Measurements from ENCODE around the gene FBXO28.

The FBXO28 gene

DNA sequence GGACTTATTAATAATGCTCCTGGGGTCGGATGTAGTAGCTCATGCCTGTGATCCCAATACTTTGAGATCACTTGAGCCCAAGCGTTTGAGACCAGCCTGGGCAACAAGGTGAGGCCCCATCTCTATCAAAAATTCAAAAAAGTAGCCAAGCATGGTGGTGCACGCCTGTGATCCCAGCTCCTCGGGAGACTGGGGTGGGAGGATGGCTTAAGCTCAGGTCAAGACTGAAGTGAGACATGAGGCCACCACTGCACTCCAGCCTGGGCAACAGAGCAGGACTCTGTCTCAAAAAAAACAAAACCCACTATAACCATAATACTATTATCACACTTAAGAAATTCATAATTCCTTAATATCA is 67.5 kb downstream of the FBXO28 start:
- Histone ChIP-seq H3K4me3 (ENCODE audit: low read depth, low read length) (no peak overlapping the region), H3K27me3 (no peaks in the 10 kb centered on the region), H3K4me1 (peaks cover 2% of the 10 kb centered on the region; the same call in 1 of the 2 replicates), H3K36me3 (peaks cover 4% of the 10 kb centered on the region; the same call in 1 of the 2 replicates), H3K9me3 (no peaks in the 10 kb centered on the region)
- TF ChIP-seq, protein P1, sequence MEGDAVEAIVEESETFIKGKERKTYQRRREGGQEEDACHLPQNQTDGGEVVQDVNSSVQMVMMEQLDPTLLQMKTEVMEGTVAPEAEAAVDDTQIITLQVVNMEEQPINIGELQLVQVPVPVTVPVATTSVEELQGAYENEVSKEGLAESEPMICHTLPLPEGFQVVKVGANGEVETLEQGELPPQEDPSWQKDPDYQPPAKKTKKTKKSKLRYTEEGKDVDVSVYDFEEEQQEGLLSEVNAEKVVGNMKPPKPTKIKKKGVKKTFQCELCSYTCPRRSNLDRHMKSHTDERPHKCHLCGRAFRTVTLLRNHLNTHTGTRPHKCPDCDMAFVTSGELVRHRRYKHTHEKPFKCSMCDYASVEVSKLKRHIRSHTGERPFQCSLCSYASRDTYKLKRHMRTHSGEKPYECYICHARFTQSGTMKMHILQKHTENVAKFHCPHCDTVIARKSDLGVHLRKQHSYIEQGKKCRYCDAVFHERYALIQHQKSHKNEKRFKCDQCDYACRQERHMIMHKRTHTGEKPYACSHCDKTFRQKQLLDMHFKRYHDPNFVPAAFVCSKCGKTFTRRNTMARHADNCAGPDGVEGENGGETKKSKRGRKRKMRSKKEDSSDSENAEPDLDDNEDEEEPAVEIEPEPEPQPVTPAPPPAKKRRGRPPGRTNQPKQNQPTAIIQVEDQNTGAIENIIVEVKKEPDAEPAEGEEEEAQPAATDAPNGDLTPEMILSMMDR (IDR thresholded peaks at IDR 0.05; ENCODE audit: low read depth, low read length) = no peak
- no peak for DNase-seq

DNA sequence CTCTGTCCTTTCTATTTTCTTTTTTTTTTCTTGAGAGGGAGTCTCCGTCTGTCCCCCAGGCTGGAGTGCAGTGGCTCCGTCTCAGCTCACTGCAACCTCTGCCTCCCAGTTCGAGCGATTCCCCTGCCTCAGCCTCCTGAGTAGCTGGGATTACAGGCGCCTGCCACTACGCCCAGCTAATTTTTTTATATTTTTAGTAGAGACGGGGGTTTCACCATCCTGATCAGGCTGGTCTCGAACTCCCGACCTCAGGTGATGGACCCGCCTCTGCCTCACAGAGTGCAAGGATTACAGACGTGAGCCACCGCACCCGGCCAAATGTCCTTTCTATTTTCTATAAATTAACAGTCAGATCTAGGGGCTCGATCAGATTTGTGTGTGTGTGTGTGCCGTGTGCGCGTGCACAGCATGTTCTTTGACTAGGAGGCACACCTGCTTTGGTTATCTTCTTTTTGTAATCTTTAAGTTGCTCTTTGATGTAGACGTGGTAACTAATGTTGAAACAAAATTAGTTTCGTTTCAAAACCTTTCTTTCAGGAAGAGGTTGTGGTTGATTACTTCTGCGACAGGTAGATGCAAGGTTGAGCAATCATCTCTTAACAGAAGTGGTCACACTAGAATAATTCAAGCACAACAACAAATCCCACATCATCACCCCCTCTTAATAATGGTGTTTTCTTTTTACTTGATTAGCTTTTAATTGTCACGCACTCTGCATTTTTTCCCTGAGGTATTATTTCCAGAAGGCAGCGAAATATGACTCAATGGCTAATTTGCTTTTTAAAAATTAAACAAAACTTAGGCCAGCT is 68.3 kb downstream of the FBXO28 start:
- TF ChIP-seq, protein P1 (IDR thresholded peaks at IDR 0.05; ENCODE audit: low read depth, low read length) = no peak
- Histone ChIP-seq H3K4me1 (peaks cover 2% of the 10 kb centered on the region; the same call in 1 of the 2 replicates), H3K27me3 (no peaks in the 10 kb centered on the region), H3K9me3 (no peaks in the 10 kb centered on the region), H3K4me3 (ENCODE audit: low read depth, low read length) (peak overlapping the region; percentile 95), H3K36me3 (peaks cover 6% of the 10 kb centered on the region; the same call in 1 of the 2 replicates)
- no peak for DNase-seq

DNA sequence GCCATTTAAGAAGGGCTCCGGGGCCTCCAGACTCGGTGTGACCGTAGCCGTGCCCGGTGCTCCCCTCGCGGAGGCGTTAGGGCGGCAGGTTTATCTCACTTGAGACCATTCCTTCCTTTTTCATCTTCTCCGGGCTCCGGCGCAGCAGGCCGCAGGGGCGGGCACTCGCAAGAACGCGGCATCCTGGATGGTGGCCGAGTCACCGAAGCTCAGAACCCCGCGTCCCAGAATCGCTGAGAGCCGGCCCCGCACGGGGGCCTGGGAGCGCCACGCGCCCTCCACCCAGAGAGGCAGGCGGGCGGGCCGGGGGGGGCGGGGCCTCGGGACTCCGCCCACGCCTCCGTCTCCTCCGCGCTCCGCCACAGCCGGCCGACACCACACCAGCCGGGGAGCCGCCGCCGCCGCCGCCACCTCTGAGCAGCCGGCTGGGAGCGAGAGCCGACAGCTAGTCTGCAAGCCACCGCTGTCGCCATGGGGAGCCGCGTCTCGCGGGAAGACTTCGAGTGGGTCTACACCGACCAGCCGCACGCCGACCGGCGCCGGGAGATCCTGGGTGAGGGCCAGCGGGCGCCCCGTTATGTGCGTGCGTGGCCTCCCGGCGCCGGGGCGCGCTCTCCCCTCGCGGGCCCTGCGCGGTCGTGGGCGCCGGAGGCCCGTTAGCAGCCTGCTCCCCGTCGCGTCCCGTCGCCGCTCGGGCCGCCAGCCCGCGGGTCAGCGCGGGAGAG is 69.1 kb downstream of the FBXO28 start, which contains the start of gene DEGS1:
DEGS1 (plus strand) TSS at position 375 of the 725 bp plus-strand sequence; CDS start at position 472, 97 bp downstream.
- peaks cover 2% of the 10 kb centered on the region; the same call in 1 of the 2 replicates for H3K4me1 ChIP-seq
- peak; percentile 90 for DNase-seq
- peaks cover 6% of the 10 kb centered on the region; the same call in 1 of the 2 replicates for H3K36me3 ChIP-seq
- H3K9me3 ChIP-seq = no peaks in the 10 kb centered on the region
- H3K4me3 ChIP-seq (ENCODE audit: low read depth, low read length) = peak within 1 kb of the TSS; percentile 95
- TF ChIP-seq, protein P1 (IDR thresholded peaks at IDR 0.05; ENCODE audit: low read depth, low read length) = no peak
- no peaks in the 10 kb centered on the region for H3K27me3 ChIP-seq

DNA sequence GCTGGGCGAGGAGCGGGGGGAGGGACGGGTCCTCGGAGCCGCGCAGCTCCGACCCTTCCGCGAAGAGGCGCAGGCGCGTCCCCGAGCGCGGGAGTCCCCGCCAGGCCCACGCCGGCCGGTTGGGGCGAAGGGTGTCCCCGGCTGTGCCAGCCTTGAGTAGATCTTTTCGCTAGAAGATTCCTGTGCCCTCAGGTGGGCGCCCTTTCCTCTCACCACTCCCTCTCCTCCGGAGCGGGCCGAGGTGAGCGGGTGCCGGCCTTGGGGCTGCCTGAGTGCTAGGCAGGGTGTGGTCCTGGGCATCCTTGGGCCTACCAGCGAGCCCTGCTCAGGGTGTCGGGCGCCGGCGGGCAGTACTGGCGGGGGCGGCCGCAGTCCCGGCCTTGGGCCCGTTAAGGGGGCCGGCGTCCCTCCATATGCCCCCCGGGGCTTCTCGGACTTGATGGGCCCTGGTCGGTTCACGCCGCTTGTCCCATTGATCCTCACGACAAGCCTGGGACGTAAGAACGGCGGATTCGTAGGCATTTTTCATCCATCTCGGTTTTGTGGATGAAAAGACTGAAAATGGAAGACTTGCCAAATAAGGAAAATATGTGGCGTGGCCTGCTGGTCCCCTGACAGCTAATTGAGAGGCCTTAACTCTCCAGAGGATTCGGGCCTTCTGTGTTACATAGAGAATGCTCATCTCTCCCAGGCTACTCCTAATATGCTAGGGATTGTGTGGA is 69.8 kb downstream of the FBXO28 start:
- peak; percentile 69 for DNase-seq
- peaks cover 6% of the 10 kb centered on the region; the same call in 1 of the 2 replicates for H3K36me3 ChIP-seq
- H3K27me3 ChIP-seq = no peaks in the 10 kb centered on the region
- no peaks in the 10 kb centered on the region for H3K9me3 ChIP-seq
- H3K4me1 ChIP-seq = peaks cover 2% of the 10 kb centered on the region; the same call in 1 of the 2 replicates
- H3K4me3 ChIP-seq (ENCODE audit: low read depth, low read length) = peak overlapping the region; percentile 95
- TF ChIP-seq, protein P1 (IDR thresholded peaks at IDR 0.05; ENCODE audit: low read depth, low read length) = no peak

DNA sequence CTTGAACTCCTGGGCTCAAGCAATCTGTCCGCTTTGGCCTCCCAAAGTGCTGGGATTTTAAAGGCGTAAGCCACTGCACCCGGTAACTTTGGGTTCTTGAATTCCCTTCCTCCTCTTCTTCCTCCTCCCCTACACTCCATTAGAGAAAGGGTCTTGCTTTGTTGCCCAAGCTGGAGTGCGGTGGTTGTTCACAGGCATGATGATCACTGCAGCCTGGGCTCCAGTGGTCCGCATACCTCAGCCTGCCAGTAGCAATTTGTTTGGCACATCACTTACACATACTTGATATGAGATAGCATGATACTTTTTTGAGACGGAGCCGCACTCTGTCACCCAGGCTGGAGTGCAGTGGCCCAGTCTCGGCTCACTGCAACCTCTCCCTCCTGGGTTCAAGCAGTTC is 71.3 kb downstream of the FBXO28 start:
- peaks cover 13% of the 10 kb centered on the region for H3K36me3 ChIP-seq
- peak overlapping the region; percentile 95 for H3K4me3 ChIP-seq (ENCODE audit: low read depth, low read length)
- H3K9me3 ChIP-seq = no peaks in the 10 kb centered on the region
- TF ChIP-seq, protein P1 (IDR thresholded peaks at IDR 0.05; ENCODE audit: low read depth, low read length) = no peak
- H3K4me1 ChIP-seq = peaks cover 2% of the 10 kb centered on the region; the same call in 1 of the 2 replicates
- no peak for DNase-seq
- no peaks in the 10 kb centered on the region for H3K27me3 ChIP-seq
